LoVo (cell line): ENCODE data around the gene MVK.

Source experiments
- DNase-seq: peaks from one replicate; pipeline ENCODE4 v3.0.0-alpha.2; 2016; ENCODE audit warnings: low spot score

MVK gene

GRCh38 chr12:109573029-109573913 lies at the start of gene MVK, which contains the start of gene MMAB:
Gene MVK (plus strand): TSS chr12:109573794. CDS start chr12:109574823, 1,029 bp downstream.
Gene MMAB (minus strand): TSS chr12:109573504. CDS start chr12:109573480, 24 bp downstream.
- peak; percentile 100 for DNase-seq

GRCh38 chr12:109524466-109525278 lies 48.9 kb upstream of the MVK start:
- no peak for DNase-seq

GRCh38 chr12:109525279-109525585 lies 48.4 kb upstream of the MVK start:
- no peak for DNase-seq

DNA sequence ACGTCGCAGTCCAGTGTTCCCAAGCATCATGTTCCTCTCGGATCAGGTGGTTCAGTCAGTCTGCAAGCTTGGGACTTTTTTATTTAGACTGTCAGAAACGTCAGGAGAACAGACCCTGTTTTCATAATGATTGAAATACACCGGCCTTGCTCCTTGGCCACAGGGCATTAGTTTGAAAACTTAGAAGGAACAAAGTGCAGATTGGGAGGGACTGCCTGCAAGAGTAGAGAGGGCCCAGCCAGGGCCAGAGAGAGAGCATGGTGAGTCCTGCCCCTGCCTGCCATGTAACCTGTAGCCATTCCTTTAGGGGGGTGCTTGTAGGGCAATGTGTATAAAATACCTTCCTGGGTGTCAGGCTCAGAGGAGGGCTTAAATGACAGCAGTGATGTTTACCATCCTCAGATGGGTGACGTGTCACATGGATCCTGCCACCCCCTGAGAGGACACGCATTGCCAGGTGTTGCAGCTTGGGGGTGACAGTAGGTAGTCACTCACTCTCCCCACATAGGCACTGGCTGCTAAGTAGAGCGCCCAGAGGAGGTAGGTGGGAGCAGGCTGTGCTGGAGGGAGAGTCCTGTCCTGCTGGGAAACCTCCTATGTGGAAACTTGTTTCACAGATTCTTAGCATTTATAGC lies 46.0 kb upstream of the MVK start:
- DNase-seq = no peak

GRCh38 chr12:109529691-109530640 lies 43.6 kb upstream of the MVK start:
- no peak for DNase-seq

GRCh38 chr12:109531411-109531810 lies 42.2 kb upstream of the MVK start:
- DNase-seq = no peak

DNA sequence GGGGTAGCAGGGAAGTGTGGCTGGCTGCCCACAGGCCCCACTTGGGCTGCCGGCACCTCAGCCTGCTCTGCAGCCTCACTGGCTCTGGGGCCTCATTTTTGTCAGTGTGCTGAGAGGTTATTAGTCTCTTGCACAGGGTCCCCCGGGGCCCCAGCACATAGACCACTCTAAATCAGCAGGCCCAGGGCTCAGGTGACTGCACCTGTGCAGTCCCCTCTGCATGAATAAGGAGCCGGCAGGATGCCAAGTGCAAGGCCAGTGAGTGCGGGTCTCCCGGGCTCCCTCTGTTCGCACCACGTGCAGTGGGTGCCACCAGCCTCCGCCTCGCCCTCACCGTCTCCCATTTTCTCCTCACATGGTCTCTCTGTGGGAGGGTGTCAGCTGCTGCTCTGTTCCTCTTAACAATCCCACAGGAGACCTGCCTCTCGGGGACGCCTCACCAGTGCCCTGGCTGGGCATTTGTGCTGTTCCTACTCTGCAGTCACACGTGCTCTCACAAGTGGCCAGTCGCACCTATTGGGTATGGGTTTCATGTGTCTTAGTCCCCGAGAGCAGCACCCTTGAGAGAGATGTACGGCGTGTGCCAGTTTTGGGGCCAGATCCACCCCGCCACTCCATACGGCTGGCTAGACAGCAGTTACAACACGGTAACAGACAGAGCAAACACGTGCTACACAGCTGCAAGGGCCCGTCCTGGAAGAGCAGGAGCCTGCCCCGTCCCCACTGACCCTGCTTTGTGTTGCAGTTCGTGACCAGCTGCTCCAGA lies 40.7 kb upstream of the MVK start:
- no peak for DNase-seq

DNA sequence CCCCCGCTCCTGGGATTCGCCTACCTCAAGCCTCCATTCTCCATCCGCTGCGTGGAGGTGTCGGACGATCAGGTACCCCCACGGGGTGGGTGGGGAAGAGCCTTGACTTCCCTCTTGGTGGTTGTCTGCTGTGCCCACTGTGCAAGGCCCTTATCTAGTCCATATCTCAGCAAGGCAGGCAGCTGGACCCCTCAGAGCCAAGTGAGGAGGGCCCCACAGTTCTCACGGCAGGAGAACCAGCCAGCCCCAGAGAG lies 40.2 kb upstream of the MVK start:
- DNase-seq = no peak

DNA sequence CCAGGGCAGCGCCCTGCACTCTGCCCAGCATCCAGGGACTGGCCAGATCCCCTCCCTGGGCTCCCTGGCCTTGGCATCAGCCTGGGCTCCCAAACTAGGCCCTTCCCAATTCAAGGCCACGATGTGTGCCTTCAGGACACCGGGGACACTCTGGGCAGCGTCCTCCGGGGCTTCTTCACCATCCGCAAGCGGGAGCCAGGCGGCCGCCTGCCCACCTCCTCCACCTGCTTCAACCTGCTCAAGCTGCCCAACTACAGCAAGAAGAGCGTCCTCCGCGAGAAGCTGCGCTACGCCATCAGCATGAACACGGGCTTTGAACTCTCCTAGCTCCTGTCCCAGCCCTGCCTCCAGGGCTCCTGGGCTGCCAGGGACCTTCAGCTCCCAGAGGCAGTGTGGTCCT lies 39.1 kb upstream of the MVK start:
- no peak for DNase-seq

DNA sequence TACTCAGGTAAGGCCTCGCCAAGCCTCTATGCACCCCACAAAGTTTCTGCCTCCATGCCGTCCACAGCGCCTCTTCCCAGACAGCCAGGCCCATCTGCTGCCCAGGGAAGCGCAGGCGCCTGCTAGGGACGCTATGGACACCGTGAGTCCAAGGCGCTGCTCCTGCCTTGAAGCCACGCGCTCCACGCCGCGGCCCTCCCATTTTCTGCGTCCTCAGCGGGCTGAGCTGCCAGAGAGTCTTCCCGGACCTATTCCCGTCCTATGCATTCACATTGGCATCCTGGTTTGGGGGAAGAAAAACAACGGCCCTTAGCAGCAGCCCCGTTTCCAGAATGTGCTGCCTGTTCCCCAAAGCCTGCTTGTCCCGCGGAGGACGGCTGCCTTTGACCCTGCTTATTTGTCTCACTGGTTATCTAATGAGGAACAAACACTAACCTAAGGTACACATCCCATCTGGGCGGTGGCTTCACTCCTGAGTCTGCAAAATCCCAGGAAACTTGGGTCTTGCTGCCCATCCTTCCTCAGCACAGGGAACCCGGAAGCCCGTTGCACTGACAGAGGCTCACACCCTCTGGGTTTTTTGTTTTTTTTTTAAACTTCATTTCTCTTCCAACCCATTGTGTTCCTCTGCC lies 38.2 kb upstream of the MVK start:
- no peak for DNase-seq

- no peak for DNase-seq
Observed at GRCh38 chr12:109535863-109536250, 37.7 kb upstream of the MVK start.

DNA sequence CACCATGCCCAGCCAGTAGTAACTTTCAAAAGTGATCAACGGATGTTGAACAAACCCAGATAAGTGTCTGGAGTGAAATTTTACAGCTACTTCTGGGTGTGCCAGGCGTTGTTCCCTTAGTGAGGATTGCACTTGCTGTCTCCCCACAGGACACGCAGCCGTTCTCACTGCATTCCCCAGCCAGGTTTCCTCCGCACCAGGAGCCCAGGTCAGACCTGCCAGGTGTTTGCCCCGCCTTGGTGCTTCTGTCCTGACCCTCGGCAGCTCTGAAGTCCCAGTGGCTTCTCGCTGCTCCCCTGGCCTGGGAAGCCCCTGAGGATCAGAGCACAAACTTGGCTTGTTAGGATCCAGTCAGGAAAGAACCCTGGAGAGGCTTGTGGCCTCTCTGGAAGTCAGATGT lies 36.5 kb upstream of the MVK start:
- no peak for DNase-seq

DNA sequence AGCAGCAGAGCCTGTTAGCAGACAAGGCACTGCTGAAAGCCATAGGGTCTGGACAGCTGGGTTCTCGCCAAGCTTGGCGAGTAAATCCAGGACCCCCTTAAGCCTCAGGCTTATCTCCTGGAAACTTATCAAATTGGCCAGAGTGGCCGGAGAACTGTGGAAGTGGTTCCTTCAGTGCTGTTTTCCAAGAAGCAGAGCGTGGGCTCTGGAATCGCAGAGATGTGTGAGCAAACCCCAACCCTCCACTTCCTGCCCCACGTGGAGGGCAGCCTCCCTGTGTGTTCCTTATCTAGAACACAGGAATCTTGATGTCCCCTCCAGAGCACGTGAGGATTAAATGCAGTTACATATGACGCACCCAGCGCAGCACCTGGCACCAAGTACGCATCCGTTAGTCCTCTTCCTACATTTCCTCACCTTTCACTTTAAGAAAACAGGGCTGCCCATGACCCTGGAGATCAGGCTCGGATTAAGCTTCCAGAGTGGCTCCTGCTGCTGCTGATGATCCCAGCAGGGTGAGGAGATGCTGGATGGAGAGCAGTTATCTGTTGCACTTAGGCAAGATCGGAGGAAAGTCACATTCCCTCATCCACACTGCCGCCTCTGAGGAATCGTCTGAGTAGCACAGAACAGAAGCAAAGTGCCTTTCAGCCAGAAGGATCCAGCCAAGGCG lies 35.3 kb upstream of the MVK start:
- no peak for DNase-seq

DNA sequence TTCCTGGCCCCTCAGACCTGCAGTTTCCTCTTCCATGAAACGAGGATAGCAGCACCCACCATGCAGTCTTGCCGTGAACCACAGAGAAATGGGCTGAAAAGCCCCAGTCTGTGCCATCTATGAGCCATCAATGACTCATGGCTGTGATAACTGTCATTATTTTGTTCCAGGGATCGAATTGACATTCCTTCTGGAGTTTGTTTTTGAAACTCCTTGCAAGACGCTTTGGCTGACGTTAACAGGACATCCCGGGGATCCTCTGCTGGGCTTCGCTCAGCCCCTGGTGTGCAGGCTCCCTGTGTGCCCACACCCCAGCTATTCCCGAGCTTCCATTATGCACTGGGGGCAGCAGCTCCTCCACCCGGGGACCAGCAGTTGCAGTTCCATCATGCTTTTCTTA lies 34.1 kb upstream of the MVK start:
- DNase-seq = no peak

DNA sequence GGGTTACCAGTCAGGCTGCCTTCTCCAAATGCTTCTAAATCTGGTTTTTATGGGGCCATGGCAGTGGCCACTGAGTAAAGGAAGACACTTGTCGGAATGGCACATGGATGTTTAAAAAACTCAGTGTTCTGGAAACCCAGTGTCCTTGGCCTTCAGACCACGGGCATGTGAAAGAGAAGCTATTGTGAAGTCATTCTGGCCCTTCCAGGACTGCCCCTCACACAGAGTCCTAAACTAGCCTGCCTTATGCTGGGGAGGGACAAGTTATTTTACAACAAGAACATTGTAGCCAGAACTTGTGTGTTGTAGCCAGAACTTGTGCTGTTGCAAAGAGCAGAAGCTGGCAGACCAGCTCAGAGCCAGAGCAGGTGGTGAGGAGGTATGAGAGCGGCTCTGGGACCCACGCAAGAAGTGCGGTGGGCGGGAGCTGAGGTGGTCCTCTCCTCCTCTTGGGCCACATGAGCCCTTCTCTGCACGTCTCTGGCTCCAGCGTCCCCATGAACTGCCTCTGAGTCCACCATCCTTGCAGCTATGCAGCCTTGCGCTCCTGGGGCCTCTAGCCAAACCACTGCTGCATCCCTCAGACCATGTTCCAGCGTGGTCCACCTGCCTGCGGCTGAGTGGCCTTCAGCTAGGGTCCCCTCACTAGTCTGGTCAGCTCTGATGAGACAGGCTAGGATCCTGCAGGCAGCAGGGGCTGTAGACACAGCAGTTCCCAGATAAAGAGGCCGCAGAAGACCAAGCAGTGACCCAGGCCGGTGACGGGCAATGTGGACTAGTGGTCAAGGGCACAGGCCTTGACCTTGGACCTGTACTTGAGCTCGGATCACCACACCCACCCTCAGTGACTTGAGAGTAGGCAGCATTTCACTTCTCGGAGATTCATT lies 32.8 kb upstream of the MVK start:
- DNase-seq = no peak

DNA sequence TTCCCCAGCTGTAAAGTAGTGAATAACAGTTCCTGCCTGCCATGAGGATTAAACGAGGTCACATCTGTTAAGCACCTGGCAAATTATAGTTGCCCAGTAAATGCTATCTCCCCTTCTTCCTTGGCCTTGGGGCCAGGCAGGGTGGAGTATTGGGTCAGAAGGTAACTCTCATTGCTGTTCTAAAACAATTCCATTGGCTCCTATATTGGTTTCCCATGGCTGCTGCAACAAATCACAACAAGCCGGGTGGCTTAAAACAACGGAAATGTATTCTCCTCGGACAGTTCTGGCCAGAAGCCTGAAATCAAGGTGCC lies 32.2 kb upstream of the MVK start:
- no peak for DNase-seq

- no peak for DNase-seq
Observed at GRCh38 chr12:109542014-109542413, 31.6 kb upstream of the MVK start.

DNA sequence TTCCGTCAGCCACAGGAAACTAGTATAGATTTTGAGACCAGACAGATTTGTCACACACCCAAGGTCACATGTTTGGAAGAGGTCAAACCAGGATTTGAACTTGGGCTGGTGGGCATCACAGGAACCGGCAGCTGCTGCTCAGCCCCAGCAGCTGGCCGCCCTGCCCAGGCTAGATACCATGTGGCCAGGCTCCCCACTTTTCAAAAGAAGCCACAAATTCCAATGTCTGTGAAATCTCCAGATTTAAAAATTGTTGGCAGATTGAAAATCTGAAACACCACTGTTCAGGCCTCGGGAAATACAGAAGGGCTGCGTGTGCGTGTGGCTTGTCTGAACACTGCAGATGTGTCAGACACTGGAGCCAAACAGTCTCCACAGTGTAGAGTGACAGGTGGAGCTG lies 30.7 kb upstream of the MVK start:
- DNase-seq = no peak

- DNase-seq = no peak
Observed at GRCh38 chr12:109544955-109545531, 28.6 kb upstream of the MVK start.
